ENCODE data around the gene IL1RAPL1. TPM values are rescaled to one million over a fixed set of nuclear protein-coding genes. Genes with fewer than 3 reads are reported as not detected.

Gene IL1RAPL1
- total RNA-seq, 2 donors from 2014 or later, result 0.66 to 1.1 TPM

DNA sequence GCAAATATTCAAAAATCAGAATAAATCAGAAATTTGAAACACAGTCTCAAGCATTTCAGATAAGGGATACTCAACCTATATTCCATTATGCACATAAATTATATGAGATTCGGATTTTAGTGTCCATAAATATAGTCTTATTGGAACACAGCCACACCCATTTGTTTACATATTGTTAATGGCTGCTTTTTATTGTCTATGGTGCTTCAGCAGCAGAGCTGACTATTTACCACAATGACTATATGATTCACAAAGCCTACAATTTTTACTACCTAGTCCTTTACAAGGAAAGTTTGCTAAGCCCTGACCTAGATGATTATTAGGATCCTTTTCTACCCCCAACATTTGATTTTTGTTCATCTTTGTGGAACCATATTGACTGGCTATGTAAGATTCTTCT is 63.9 kb downstream of the IL1RAPL1 start:
- Histone ChIP-seq H3K36me3 (ENCODE audit: control insufficient read depth, insufficient read depth, low read length) (no peaks in the 10 kb centered on the region), H3K9ac (ENCODE audit: extremely low read depth, low read length, poor library complexity, severe bottlenecking) (no peak overlapping the region), H3K9me3 (ENCODE audit: control insufficient read depth, low read length) (no peaks in the 10 kb centered on the region), H3K4me1 (ENCODE audit: control insufficient read depth, insufficient read depth, low read length) (no peaks in the 10 kb centered on the region), H3K27ac (ENCODE audit: low read depth, low read length) (no peak overlapping the region), H3K4me3 (ENCODE audit: low read length) (no peak overlapping the region), H3K27me3 (ENCODE audit: control insufficient read depth, insufficient read depth, low read length, poor library complexity, severe bottlenecking) (no peaks in the 10 kb centered on the region)
- no peak overlapping the region for H3K27ac Mint-ChIP-seq
- no peak overlapping the region for H3K4me3 Mint-ChIP-seq
- peaks cover 1% of the 10 kb centered on the region for H3K27me3 Mint-ChIP-seq (ENCODE audit: insufficient read depth)
- H3K36me3 Mint-ChIP-seq (ENCODE audit: low read depth), result no peaks in the 10 kb centered on the region
- H3K4me1 Mint-ChIP-seq, result no peaks in the 10 kb centered on the region
- peaks cover 2% of the 10 kb centered on the region for H3K9me3 Mint-ChIP-seq
- TF ChIP-seq, protein P1, sequence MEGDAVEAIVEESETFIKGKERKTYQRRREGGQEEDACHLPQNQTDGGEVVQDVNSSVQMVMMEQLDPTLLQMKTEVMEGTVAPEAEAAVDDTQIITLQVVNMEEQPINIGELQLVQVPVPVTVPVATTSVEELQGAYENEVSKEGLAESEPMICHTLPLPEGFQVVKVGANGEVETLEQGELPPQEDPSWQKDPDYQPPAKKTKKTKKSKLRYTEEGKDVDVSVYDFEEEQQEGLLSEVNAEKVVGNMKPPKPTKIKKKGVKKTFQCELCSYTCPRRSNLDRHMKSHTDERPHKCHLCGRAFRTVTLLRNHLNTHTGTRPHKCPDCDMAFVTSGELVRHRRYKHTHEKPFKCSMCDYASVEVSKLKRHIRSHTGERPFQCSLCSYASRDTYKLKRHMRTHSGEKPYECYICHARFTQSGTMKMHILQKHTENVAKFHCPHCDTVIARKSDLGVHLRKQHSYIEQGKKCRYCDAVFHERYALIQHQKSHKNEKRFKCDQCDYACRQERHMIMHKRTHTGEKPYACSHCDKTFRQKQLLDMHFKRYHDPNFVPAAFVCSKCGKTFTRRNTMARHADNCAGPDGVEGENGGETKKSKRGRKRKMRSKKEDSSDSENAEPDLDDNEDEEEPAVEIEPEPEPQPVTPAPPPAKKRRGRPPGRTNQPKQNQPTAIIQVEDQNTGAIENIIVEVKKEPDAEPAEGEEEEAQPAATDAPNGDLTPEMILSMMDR (conservative IDR thresholded peaks at IDR 0.05), result no peak
- no peak for DNase-seq
- WGBS, 2 experiments (ENCODE audit: insufficient coverage in 1 of 2, insufficient read length in 1 of 2), result no CpG with 5 or more reads among the region's 1 CpG

DNA sequence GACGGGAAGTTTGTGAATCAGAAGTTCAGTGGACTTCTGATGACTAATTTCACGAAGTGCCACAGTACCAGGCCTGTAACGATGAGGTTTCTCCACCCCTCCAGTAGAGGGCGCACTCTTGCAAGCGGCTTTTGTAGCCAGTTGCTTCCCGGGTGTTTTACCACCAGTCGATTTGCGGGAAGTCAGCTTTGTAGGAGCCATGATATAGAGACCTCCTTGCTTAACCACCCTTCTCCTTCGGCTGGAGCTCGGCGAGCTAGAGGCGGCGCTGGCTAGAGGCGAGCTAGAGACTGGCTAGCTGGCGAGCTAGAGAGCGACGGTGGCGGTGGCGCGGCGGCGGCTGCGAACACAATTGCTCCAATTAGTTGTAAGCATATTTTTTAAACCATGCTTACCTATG is 72.0 kb downstream of the IL1RAPL1 start:
- H3K4me3 ChIP-seq (ENCODE audit: low read length), result no peak overlapping the region
- TF ChIP-seq, protein P1 (conservative IDR thresholded peaks at IDR 0.05), result peak; percentile 78
- peaks cover 7% of the 10 kb centered on the region for H3K9me3 Mint-ChIP-seq
- H3K27me3 Mint-ChIP-seq (ENCODE audit: insufficient read depth), result peaks cover 1% of the 10 kb centered on the region
- no peaks in the 10 kb centered on the region for H3K36me3 Mint-ChIP-seq (ENCODE audit: low read depth)
- no peaks in the 10 kb centered on the region for H3K4me1 ChIP-seq (ENCODE audit: control insufficient read depth, insufficient read depth, low read length)
- 97 to 100% methylated on average over 5 to 14 of the region's 23 CpGs for WGBS, 2 experiments (ENCODE audit: insufficient coverage in 1 of 2, insufficient read length in 1 of 2)
- no peak overlapping the region for H3K4me3 Mint-ChIP-seq
- no peaks in the 10 kb centered on the region for H3K27me3 ChIP-seq (ENCODE audit: control insufficient read depth, insufficient read depth, low read length, poor library complexity, severe bottlenecking)
- H3K27ac Mint-ChIP-seq, result no peak overlapping the region
- peaks cover 7% of the 10 kb centered on the region for H3K4me1 Mint-ChIP-seq
- peak; percentile 52 for DNase-seq
- H3K27ac ChIP-seq (ENCODE audit: low read depth, low read length), result no peak overlapping the region
- H3K36me3 ChIP-seq (ENCODE audit: control insufficient read depth, insufficient read depth, low read length), result no peaks in the 10 kb centered on the region
- H3K9me3 ChIP-seq (ENCODE audit: control insufficient read depth, low read length), result no peaks in the 10 kb centered on the region
- no peak overlapping the region for H3K9ac ChIP-seq (ENCODE audit: extremely low read depth, low read length, poor library complexity, severe bottlenecking)

DNA sequence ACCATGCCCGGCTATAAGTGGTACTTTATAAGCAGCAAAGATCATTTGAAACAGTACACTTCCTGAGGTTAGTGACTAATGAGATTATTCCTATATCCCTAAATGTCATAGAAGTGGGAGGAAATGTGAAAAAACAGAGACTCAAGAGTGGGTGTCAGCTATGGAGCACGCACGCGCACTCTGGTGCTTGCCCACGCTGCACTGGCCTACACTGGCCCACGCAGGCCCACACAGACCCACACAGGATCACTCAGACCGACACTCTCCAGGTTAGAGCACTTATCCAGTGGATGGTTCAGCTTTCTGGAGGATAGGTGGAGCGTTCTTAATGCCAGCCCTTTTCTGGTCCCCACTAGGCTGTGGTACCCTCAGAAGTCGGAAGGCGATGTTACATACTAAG is 78.5 kb downstream of the IL1RAPL1 start:
- no peak overlapping the region for H3K4me3 ChIP-seq (ENCODE audit: low read length)
- no peak overlapping the region for H3K27ac Mint-ChIP-seq
- no peaks in the 10 kb centered on the region for H3K9me3 ChIP-seq (ENCODE audit: control insufficient read depth, low read length)
- H3K4me1 ChIP-seq (ENCODE audit: control insufficient read depth, insufficient read depth, low read length), result no peaks in the 10 kb centered on the region
- DNase-seq, result no peak
- H3K9ac ChIP-seq (ENCODE audit: extremely low read depth, low read length, poor library complexity, severe bottlenecking), result no peak overlapping the region
- TF ChIP-seq, protein P1 (conservative IDR thresholded peaks at IDR 0.05), result no peak
- H3K27ac ChIP-seq (ENCODE audit: low read depth, low read length), result no peak overlapping the region
- H3K4me3 Mint-ChIP-seq, result no peak overlapping the region
- no peaks in the 10 kb centered on the region for H3K36me3 ChIP-seq (ENCODE audit: control insufficient read depth, insufficient read depth, low read length)
- H3K27me3 ChIP-seq (ENCODE audit: control insufficient read depth, insufficient read depth, low read length, poor library complexity, severe bottlenecking), result no peaks in the 10 kb centered on the region
- no peaks in the 10 kb centered on the region for H3K9me3 Mint-ChIP-seq
- WGBS, 2 experiments (ENCODE audit: insufficient coverage in 1 of 2, insufficient read length in 1 of 2), result 95 to 100% methylated on average over 1 to 10 of the region's 10 CpGs
- peaks cover 7% of the 10 kb centered on the region for H3K4me1 Mint-ChIP-seq
- H3K27me3 Mint-ChIP-seq (ENCODE audit: insufficient read depth), result no peaks in the 10 kb centered on the region
- H3K36me3 Mint-ChIP-seq (ENCODE audit: low read depth), result no peaks in the 10 kb centered on the region
